T-cell (primary cell): ENCODE data around the gene MAGEB17. TPM values are rescaled to one million over a fixed set of nuclear protein-coding genes. Genes with fewer than 3 reads are reported as not detected.
"Not testable (repeated sequence)": the region's sequence is repeated elsewhere in the genome, so short reads cannot be mapped to it uniquely, and the experiment has no call there.

ENCODE experiments used
- ATAC-seq, 4 experiments: fragments of 200-7000 bp in 3 of 4; fragments of 150-1000 bp in 1 of 4; cut with Tn5 transposase; replicated peaks in 1 of 4; 1 replicate in 3 of 4; 2 replicates in 1 of 4; pipeline ENCODE4 v1.10.0; 2021; ENCODE audit warnings: moderate library complexity in 3 of 4, mild to moderate bottlenecking in 2 of 4, moderate number of reproducible peaks in 1 of 4
- CTCF ChIA-PET, 2 donors: fragments of 300-600 bp; sonication (Branson Sonifier 250); formaldehyde crosslinking; loops; one replicate each; lab custom pipeline; 2022; ENCODE audit warnings: antibody characterized with exemption in 2 of 2; lab: Charles Lee
- POLR2A ChIA-PET, 2 donors: fragments of 300-600 bp; sonication (Branson Sonifier 250); formaldehyde crosslinking; loops; one replicate each; lab custom pipeline; 2022; ENCODE audit warnings: antibody characterized with exemption in 2 of 2; lab: Charles Lee
- DNase-seq, 35 experiments: peaks; one replicate each; pipeline versions ENCODE4 v3.0.0 to v3.0.0-alpha.2; 2013 to 2023
- H3K27ac ChIP-seq: one replicate; pipeline ENCODE4 v1.5.1; 2013; ENCODE audit warnings: low read length
- H3K27me3 ChIP-seq, 2 experiments: replicated peaks in 1 of 2; 1 replicate in 1 of 2; 2 replicates in 1 of 2; pipeline versions ENCODE4 v1.6.1 to v1.7.0; 2013; ENCODE audit warnings: low read length in 1 of 2, mixed read lengths in 1 of 2; ENCODE audit not compliant: control insufficient read depth in 2 of 2, insufficient read depth in 2 of 2; ENCODE audit errors: extremely low read depth in 1 of 2
- H3K36me3 ChIP-seq, 2 donors: 1 replicate in 1 of 2; 2 replicates in 1 of 2; pipeline versions ENCODE4 v1.6.1 to v1.7.0; 2013; ENCODE audit warnings: low read length in 1 of 2; ENCODE audit not compliant: control insufficient read depth in 2 of 2, insufficient read depth in 1 of 2; ENCODE audit errors: extremely low read depth in 1 of 2
- H3K4me1 ChIP-seq, 2 experiments: 1 replicate in 1 of 2; 2 replicates in 1 of 2; pipeline versions ENCODE4 v1.6.1 to v1.7.0; 2013; ENCODE audit warnings: low read length in 2 of 2, mixed read lengths in 1 of 2; ENCODE audit not compliant: insufficient read depth in 2 of 2, control insufficient read depth in 1 of 2; ENCODE audit errors: extremely low read depth in 1 of 2
- H3K4me3 ChIP-seq, 2 donors: 1 replicate in 1 of 2; 2 replicates in 1 of 2; pipeline versions ENCODE4 v1.5.1 to v1.7.0; 2013; ENCODE audit warnings: mild to moderate bottlenecking in 2 of 2, low read length in 1 of 2, moderate library complexity in 1 of 2; ENCODE audit not compliant: control insufficient read depth in 1 of 2; ENCODE audit errors: extremely low read depth in 1 of 2
- H3K9me3 ChIP-seq: 2 replicates; pipeline ENCODE4 v1.7.0; 2013
- H3K27ac Mint-ChIP-seq, 2 donors: one replicate each; pipeline ENCODE4 v1.8.0; 2020 to 2021; ENCODE audit warnings: mild to moderate bottlenecking in 2 of 2, mixed read lengths in 2 of 2
- H3K27me3 Mint-ChIP-seq, 2 donors: one replicate each; pipeline ENCODE4 v1.8.0; 2021 to 2022; ENCODE audit warnings: mixed read lengths in 2 of 2
- H3K36me3 Mint-ChIP-seq: one replicate; pipeline ENCODE4 v1.8.0; 2021; ENCODE audit warnings: mixed read lengths
- H3K4me1 Mint-ChIP-seq, 3 donors: one replicate each; pipeline ENCODE4 v1.8.0; 2020 to 2022; ENCODE audit warnings: mixed read lengths in 3 of 3, mild to moderate bottlenecking in 1 of 3
- H3K4me3 Mint-ChIP-seq, 3 donors: one replicate each; pipeline ENCODE4 v1.8.0; 2020 to 2022; ENCODE audit warnings: mild to moderate bottlenecking in 3 of 3, mixed read lengths in 3 of 3, moderate library complexity in 3 of 3
- H3K9me3 Mint-ChIP-seq, 3 donors: one replicate each; pipeline ENCODE4 v1.8.0; 2020 to 2022; ENCODE audit warnings: mixed read lengths in 3 of 3
- WGBS: methylation state at CpG from one replicate; pipeline ENCODE4 v1.1.5; 2013; ENCODE audit warnings: missing lambda C conversion rate; ENCODE audit not compliant: insufficient coverage; 5-methylcytosine and 5-hydroxymethylcytosine counted together
- total RNA-seq, 35 experiments: library from RNA in 6 of 35; stranded (reverse) in 6 of 35; fragments of 120-200 nt in 1 of 35; gene quantifications; one replicate each; pipeline versions ENCODE4 v1.2.1 to v1.2.4 and lab custom pipeline; 2013 to 2026

Gene MAGEB17
- total RNA-seq, 5 donors from 2014 or later (not counting 1 experiment from before 2014, with no cell fraction given), result not detected

DNA sequence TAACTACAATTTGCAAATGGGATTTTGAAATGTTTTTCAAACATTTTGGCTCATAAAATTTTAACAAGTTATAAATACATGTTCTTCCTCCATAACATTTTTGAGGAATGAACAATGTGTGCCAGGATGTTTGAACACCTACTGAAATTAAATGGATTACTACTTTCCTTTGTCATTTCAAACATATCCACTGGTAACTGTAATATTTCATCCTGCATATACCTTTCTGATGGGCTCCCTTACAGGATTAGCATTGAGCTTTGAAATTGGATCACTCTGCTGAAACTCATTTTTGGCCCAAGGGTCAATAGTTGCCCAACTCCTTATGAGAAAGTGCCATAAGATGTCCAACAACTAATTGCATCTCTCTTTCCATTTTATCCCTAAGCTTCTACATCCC is 26.3 kb upstream of the MAGEB17 start:
- ChIA-PET POLR2A (no interaction called here), CTCF (no interaction called here)
- Histone ChIP-seq H3K27me3 (no peaks in the 10 kb centered on the region), H3K27ac (no peak overlapping the region), H3K4me1 (no peaks in the 10 kb centered on the region), H3K9me3 (no peaks in the 10 kb centered on the region), H3K4me3 (no peak overlapping the region), H3K36me3 (no peaks in the 10 kb centered on the region)
- Mint-ChIP-seq H3K36me3 (no peaks in the 10 kb centered on the region), H3K9me3 (peaks cover 0 to 4% (median 3%) of the 10 kb centered on the region in 3 donors), H3K27ac (no peak overlapping the region), H3K4me3 (no peak overlapping the region), H3K27me3 (peaks cover 12 to 43% of the 10 kb centered on the region in 2 donors), H3K4me1 (no peaks in the 10 kb centered on the region)
- DNase-seq (no peak), ATAC-seq (no peak)

DNA sequence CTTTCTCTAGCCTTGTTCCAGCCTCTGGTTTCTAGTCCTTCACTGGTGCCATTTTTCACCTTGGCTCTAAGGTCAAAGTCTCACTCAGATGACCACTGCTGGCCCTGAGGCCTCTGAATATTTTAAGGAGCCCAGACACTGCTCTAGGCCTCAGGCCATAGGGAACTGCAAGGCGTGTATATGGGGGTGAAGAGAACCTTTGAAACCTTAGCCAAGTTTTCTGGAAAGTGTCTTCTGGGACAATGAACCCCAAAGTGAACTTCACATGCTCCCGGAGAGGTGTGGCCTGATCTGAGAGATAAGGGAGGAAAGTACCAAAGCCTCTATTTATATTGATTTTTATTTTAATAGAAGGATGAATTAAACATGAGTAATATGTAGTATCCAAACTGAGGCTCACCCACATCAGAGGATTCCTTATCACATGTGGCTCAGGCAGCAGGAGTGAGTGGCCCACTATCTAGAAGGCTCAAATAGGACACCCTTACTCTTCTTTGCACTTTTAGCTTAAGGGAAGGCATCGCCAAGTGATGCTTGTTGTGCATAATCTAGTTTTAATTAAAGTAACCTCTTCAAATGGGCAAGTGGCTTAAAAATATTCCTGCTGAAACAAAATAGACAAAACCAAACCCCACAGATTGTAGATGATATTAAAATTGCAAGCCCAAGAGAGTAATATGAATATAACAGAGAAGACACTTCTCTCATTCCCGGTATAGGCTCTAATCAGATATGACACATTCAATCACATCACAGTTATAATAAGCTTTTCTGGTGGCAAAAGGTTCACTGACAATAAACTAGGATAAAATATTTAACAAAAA is 25.6 kb upstream of the MAGEB17 start:
- ATAC-seq (no peak), DNase-seq (no peak)
- no peaks in the 10 kb centered on the region for H3K36me3 ChIP-seq
- no CpG with 5 or more reads among the region's 4 CpGs for whole genome bisulfite sequencing
- H3K36me3 Mint-ChIP-seq, result no peaks in the 10 kb centered on the region
- POLR2A ChIA-PET, result interaction anchor here in 1 of 2 donors (0.6 kb wide), 1 partner anchor 154 kb away, joined by 9 read pairs; no protein-coding TSS in a partner anchor
- CTCF ChIA-PET, result interaction anchor here (0.6 to 1.0 kb wide), 3 partner anchors 20 to 1720 kb away, joined by 3 to 8 read pairs (median 3); no protein-coding TSS in a partner anchor
- H3K4me3 Mint-ChIP-seq, result no peak overlapping the region
- H3K27ac ChIP-seq, result no peak overlapping the region
- H3K27me3 Mint-ChIP-seq, result peaks cover 12 to 38% of the 10 kb centered on the region in 2 donors
- H3K4me1 ChIP-seq, result no peaks in the 10 kb centered on the region
- H3K27ac Mint-ChIP-seq, result no peak overlapping the region
- H3K9me3 Mint-ChIP-seq, result peaks cover 0 to 4% (median 3%) of the 10 kb centered on the region in 3 donors
- no peaks in the 10 kb centered on the region for H3K9me3 ChIP-seq
- no peak overlapping the region for H3K4me3 ChIP-seq
- H3K4me1 Mint-ChIP-seq, result no peaks in the 10 kb centered on the region
- H3K27me3 ChIP-seq, result no peaks in the 10 kb centered on the region

DNA sequence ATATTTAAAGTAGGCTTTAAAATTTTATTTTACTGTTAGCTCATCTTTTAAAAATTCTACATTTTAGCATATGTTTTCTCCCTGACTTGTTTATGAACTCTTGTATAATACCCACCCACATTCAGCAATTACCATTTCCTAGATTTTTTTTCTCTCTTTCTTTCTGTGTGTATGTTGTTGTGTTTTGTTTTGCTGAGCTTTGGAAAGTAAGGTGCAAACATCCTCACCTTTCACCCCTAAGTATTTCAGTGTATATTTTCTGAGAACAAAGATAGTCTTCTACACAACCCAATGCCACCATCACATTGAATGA is 25.1 kb upstream of the MAGEB17 start:
- Mint-ChIP-seq H3K9me3 (peaks cover 0 to 4% (median 3%) of the 10 kb centered on the region in 3 donors), H3K36me3 (no peaks in the 10 kb centered on the region), H3K27ac (no peak overlapping the region), H3K4me1 (no peaks in the 10 kb centered on the region), H3K4me3 (no peak overlapping the region), H3K27me3 (peaks cover 12 to 38% of the 10 kb centered on the region in 2 donors)
- no peaks in the 10 kb centered on the region for H3K36me3 ChIP-seq
- no peaks in the 10 kb centered on the region for H3K4me1 ChIP-seq
- DNase-seq (no peak), ATAC-seq (no peak)
- ChIA-PET POLR2A (interaction anchor here in 1 of 2 donors (0.6 kb wide), 1 partner anchor 154 kb away, joined by 9 read pairs; no protein-coding TSS in a partner anchor), CTCF (interaction anchor here (0.6 to 1.0 kb wide), 3 partner anchors 19 to 1719 kb away, joined by 3 to 8 read pairs (median 3); no protein-coding TSS in a partner anchor)
- H3K9me3 ChIP-seq, result no peaks in the 10 kb centered on the region
- no peak overlapping the region for H3K4me3 ChIP-seq
- H3K27ac ChIP-seq, result no peak overlapping the region
- H3K27me3 ChIP-seq, result no peaks in the 10 kb centered on the region

DNA sequence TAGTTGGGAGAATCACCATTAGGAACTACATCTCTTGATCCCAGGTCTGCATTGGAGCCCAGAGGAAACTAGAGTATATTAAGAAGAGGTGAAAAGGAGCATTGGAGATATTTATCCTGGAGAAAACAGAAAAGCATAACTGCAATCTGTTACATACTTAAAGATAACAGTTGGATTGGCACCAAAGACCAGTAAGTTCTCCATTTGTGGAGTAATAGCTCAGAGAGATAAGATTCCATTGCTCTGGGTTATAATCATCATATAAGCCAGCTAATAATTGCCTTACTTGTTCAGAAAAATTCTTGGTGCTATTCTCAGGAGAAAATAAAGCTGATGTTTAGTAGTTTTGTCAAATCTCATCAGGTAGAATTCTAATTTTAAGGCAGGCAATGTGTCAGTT is 23.3 kb upstream of the MAGEB17 start:
- H3K27ac Mint-ChIP-seq, result no peak overlapping the region
- peaks cover 10 to 33% of the 10 kb centered on the region in 2 donors for H3K27me3 Mint-ChIP-seq
- no peak for ATAC-seq
- H3K4me3 Mint-ChIP-seq, result no peak overlapping the region
- H3K9me3 Mint-ChIP-seq, result peaks cover 0 to 4% (median 3%) of the 10 kb centered on the region in 3 donors
- H3K36me3 Mint-ChIP-seq, result no peaks in the 10 kb centered on the region
- Histone ChIP-seq H3K27ac (no peak overlapping the region), H3K27me3 (no peaks in the 10 kb centered on the region), H3K9me3 (no peaks in the 10 kb centered on the region), H3K4me3 (no peak overlapping the region), H3K36me3 (no peaks in the 10 kb centered on the region), H3K4me1 (no peaks in the 10 kb centered on the region)
- POLR2A ChIA-PET, result no interaction called here
- DNase-seq, result no peak
- CTCF ChIA-PET, result no interaction called here
- H3K4me1 Mint-ChIP-seq, result no peaks in the 10 kb centered on the region

DNA sequence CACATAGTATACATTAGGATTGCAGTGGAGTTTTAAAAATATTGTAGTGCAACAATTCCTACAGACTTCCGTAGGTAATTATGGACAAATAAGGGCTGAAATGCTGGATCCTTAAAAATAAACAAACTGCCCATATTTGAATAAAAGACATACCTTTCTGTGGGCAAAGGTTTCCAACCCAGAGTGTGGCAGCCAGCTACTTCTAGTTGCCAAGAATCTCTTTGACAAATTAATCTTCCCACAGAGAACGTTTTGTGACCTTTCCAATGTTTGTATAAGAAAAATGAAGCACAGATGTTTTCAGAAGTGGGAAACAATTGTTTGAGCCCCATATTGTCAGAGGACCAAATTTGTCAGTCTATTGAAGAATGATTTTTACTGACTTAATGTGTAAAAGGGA is 22.9 kb upstream of the MAGEB17 start:
- ChIA-PET POLR2A (no interaction called here), CTCF (no interaction called here)
- Histone ChIP-seq H3K36me3 (no peaks in the 10 kb centered on the region), H3K27me3 (no peaks in the 10 kb centered on the region), H3K4me1 (no peaks in the 10 kb centered on the region), H3K9me3 (no peaks in the 10 kb centered on the region), H3K4me3 (no peak overlapping the region), H3K27ac (no peak overlapping the region)
- H3K27ac Mint-ChIP-seq, result no peak overlapping the region
- H3K36me3 Mint-ChIP-seq, result no peaks in the 10 kb centered on the region
- H3K27me3 Mint-ChIP-seq, result peaks cover 10 to 33% of the 10 kb centered on the region in 2 donors
- peaks cover 0 to 4% (median 3%) of the 10 kb centered on the region in 3 donors for H3K9me3 Mint-ChIP-seq
- no peaks in the 10 kb centered on the region for H3K4me1 Mint-ChIP-seq
- ATAC-seq (no peak), DNase-seq (no peak)
- no peak overlapping the region for H3K4me3 Mint-ChIP-seq
- WGBS, result no CpG with 5 or more reads among the region's 2 CpGs

DNA sequence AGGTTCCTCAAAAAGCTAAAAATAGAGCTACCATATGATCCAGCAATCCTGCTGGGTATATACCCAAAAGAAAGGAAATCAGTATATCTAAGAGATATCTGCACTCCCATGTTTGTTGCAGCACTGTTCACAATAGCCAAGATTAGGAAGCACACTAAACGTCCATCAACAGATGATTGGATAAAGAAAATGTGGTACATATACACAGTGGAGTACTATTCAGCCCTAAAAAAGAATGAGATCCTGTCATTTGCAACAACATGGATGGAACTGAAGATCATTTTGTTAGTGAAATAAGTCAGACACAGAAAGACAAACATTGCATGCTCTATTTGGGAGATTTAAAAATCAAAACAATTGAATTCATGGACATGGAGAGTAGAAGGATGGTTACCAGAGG is 22.2 kb upstream of the MAGEB17 start:
- H3K4me3 Mint-ChIP-seq, H3K36me3 ChIP-seq, H3K4me3 ChIP-seq, H3K4me1 Mint-ChIP-seq, H3K27me3 ChIP-seq, H3K4me1 ChIP-seq, H3K9me3 Mint-ChIP-seq, DNase-seq, H3K9me3 ChIP-seq, H3K27ac ChIP-seq, ATAC-seq, H3K27ac Mint-ChIP-seq, POLR2A ChIA-PET, H3K36me3 Mint-ChIP-seq: not testable (repeated sequence)
- peaks cover 10 to 33% of the 10 kb centered on the region in 2 donors for H3K27me3 Mint-ChIP-seq
- CTCF ChIA-PET, result interaction anchor here in 1 of 2 donors (0.6 kb wide), 1 partner anchor 59 kb away, joined by 3 read pairs; no protein-coding TSS in a partner anchor
- WGBS, result no CpG with 5 or more reads among the region's 1 CpG
